HepG2 (cell line): ENCODE data around the gene UCP2. TPM values are rescaled to one million over a fixed set of nuclear protein-coding genes. Genes with fewer than 3 reads are reported as not detected.

Experiments
- ATAC-seq: fragments of 200-7000 bp; cut with Tn5 transposase; 3 replicates; pipeline ENCODE4 v1.9.1; 2020; ENCODE audit warnings: mild to moderate bottlenecking, moderate library complexity
- BruUV-seq: library from RNA; stranded (reverse); fragments of 400-500 nt; replicated peaks from 2 replicates; lab custom pipeline; 2021; lab: Mats Ljungman, UMichigan
- CTCF ChIA-PET: fragments of 300-600 bp; formaldehyde crosslinking; extraction: SDS; loops from one replicate; lab custom pipeline; 2021; ENCODE audit warnings: low total read pairs, inconsistent platforms, low intra/inter-chr PET ratio; lab: Yijun Ruan, JAX
- POLR2A ChIA-PET: fragments of 350-600 bp; sonication (Branson Sonifier 250); formaldehyde crosslinking; loops from one replicate; lab custom pipeline; 2020; ENCODE audit warnings: antibody characterized with exemption, inconsistent platforms; lab: Yijun Ruan, JAX
- DNase-seq: peaks from one replicate; pipeline ENCODE4 v3.0.0-alpha.2; 2015; ENCODE audit warnings: low spot score
- FAIRE-seq: peaks from 3 replicates; lab custom pipeline; 2011; peaks lifted over from hg19 to GRCh38; lab: Jason Lieb, UNC
- H2AFZ ChIP-seq: one replicate; pipeline ENCODE4 v1.6.1; 2011; ENCODE audit warnings: low read length, inconsistent platforms
- H3K27ac ChIP-seq: fragments of 300-600 bp; 3 replicates; pipeline ENCODE4 v1.8.0; 2011; ENCODE audit warnings: mixed run types, mild to moderate bottlenecking, mixed read lengths, low read length, inconsistent platforms; ENCODE audit not compliant: insufficient read depth; ENCODE audit errors: extremely low read length
- H3K27me3 ChIP-seq, 2 experiments: fragments of 200-600 bp in 1 of 2; 2 replicates in 1 of 2; 3 replicates in 1 of 2; pipeline versions ENCODE4 v1.6.0 to v1.8.0; 2011; ENCODE audit warnings: low read length in 2 of 2, mild to moderate bottlenecking in 2 of 2, moderate library complexity in 2 of 2, inconsistent platforms in 1 of 2; ENCODE audit not compliant: insufficient read depth in 2 of 2, control insufficient read depth in 1 of 2
- H3K36me3 ChIP-seq, 2 experiments: fragments of 200-600 bp in 1 of 2; replicated peaks in 1 of 2; 2 replicates in 1 of 2; 3 replicates in 1 of 2; pipeline versions ENCODE4 v1.5.1 to v1.8.0; 2011; ENCODE audit warnings: low read length in 2 of 2, inconsistent platforms in 1 of 2; ENCODE audit not compliant: insufficient read depth in 2 of 2, control insufficient read depth in 1 of 2
- H3K4me1 ChIP-seq: 2 replicates; pipeline ENCODE4 v1.5.1; 2012; ENCODE audit warnings: low read length, inconsistent platforms; ENCODE audit not compliant: insufficient read depth
- H3K4me2 ChIP-seq: 2 replicates; pipeline ENCODE4 v1.6.0; 2011; ENCODE audit warnings: low read depth, low read length, inconsistent platforms
- H3K4me3 ChIP-seq, 3 experiments: fragments of 200-600 bp in 1 of 3; sonication (generic), shearing (Covaris generic) in 1 of 3; replicated peaks in 1 of 3; 2 replicates each; pipeline ENCODE4 v1.5.1; 2011 to 2016; ENCODE audit warnings: low read length in 3 of 3, inconsistent platforms in 2 of 3, low read depth in 2 of 3, mild to moderate bottlenecking in 2 of 3, control low read depth in 1 of 3, mixed read lengths in 1 of 3; ENCODE audit not compliant: insufficient read depth in 1 of 3
- H3K79me2 ChIP-seq: one replicate; pipeline ENCODE4 v1.6.1; 2011; ENCODE audit warnings: low read length, inconsistent platforms; ENCODE audit not compliant: insufficient read depth
- H3K9ac ChIP-seq: 2 replicates; pipeline ENCODE4 v1.6.0; 2011; ENCODE audit warnings: mild to moderate bottlenecking, low read depth, low read length, inconsistent platforms; ENCODE audit not compliant: insufficient read depth
- H3K9me3 ChIP-seq: 2 replicates; pipeline ENCODE4 v1.5.1; 2012; ENCODE audit warnings: mild to moderate bottlenecking, low read length
- H4K20me1 ChIP-seq: 2 replicates; pipeline ENCODE4 v1.6.0; 2011; ENCODE audit warnings: inconsistent platforms, mild to moderate bottlenecking, low read length, moderate library complexity; ENCODE audit not compliant: insufficient read depth
- DNMT1 ChIP-seq: sonication (generic); formaldehyde crosslinking; IDR thresholded peaks from 2 replicates; pipeline ENCODE4 v1.5.1; 2020; ENCODE audit warnings: mild to moderate bottlenecking, missing genetic modification reagents
- KDM6A ChIP-seq: IDR thresholded peaks from 2 replicates; pipeline ENCODE4 v1.6.1; 2016; ENCODE audit warnings: low read depth
- RFX5 ChIP-seq: IDR thresholded peaks from 2 replicates; pipeline ENCODE4 v1.6.1; 2011; ENCODE audit warnings: low read depth, low read length, improper control_type of control experiment
- RFXANK ChIP-seq: IDR thresholded peaks from 2 replicates; pipeline ENCODE4 v1.6.1; 2016
- TFE3 ChIP-seq: IDR thresholded peaks from 2 replicates; pipeline ENCODE4 v1.6.1; 2016
- TMF1 ChIP-seq: sonication (generic); formaldehyde crosslinking; IDR thresholded peaks from 2 replicates; pipeline ENCODE4 v1.8.1; 2022; ENCODE audit warnings: low read depth, missing genetic modification reagents
- ZNF317 ChIP-seq: sonication (generic); formaldehyde crosslinking; IDR thresholded peaks from 2 replicates; pipeline ENCODE4 v1.5.0; 2020; ENCODE audit warnings: mild to moderate bottlenecking, missing genetic modification reagents
- ZNF607 ChIP-seq: sonication (generic); formaldehyde crosslinking; IDR thresholded peaks from 2 replicates; pipeline ENCODE4 v1.5.1; 2020; ENCODE audit warnings: missing genetic modification reagents, mild to moderate bottlenecking, borderline replicate concordance
- ZNF737 ChIP-seq: sonication (generic); formaldehyde crosslinking; IDR thresholded peaks from 2 replicates; pipeline ENCODE4 v1.5.0; 2020; ENCODE audit warnings: missing genetic modification reagents, mild to moderate bottlenecking, borderline replicate concordance
- ZNF770 ChIP-seq: sonication (generic); formaldehyde crosslinking; IDR thresholded peaks from 2 replicates; pipeline ENCODE4 v1.5.0; 2020; ENCODE audit warnings: mild to moderate bottlenecking, missing genetic modification reagents
- ZNF839 ChIP-seq: sonication (generic); formaldehyde crosslinking; IDR thresholded peaks from 2 replicates; pipeline ENCODE4 v1.4.0; 2020; ENCODE audit warnings: missing genetic modification reagents, mild to moderate bottlenecking, borderline replicate concordance
- WGBS: methylation state at CpG from one replicate; pipeline ENCODE4 v1.1.6; 2017; ENCODE audit warnings: low lambda C conversion rate; 5-methylcytosine and 5-hydroxymethylcytosine counted together
- in situ Hi-C: cut with HindIII; loops from 2 replicates; pipeline ENCODE4 v1.10.0; 2017; ENCODE audit warnings: low pct_unique_long_range_greater_than_20kb; ENCODE audit not compliant: extremely low pct_ligation_motif_present
- intact Hi-C: fragments of 100-400 bp; cut with micrococcal nuclease; formaldehyde crosslinking; loops from one replicate; pipeline ENCODE4 v1.10.0; 2022; ENCODE audit not compliant: unreplicated experiment
- polyA plus RNA-seq, 8 experiments: library from polyadenylated mRNA; depleted of rRNA in 3 of 8; stranded (reverse) in 7 of 8; unstranded in 1 of 8; fragments of >200 nt; fragmentation: Illumina TruSeq in 4 of 8; extraction: Trizol in 4 of 8; gene quantifications; 2 replicates each; pipeline versions ENCODE4 v1.2.1 to v1.2.3, GENCODE V29; 2011 to 2016; ENCODE audit warnings: low read depth in 4 of 8, missing spikeins in 1 of 8, mixed read lengths in 1 of 8; ENCODE audit not compliant: insufficient read depth in 1 of 8
- total RNA-seq, 5 experiments: library from RNA; depleted of rRNA; stranded (reverse); fragments of >200 nt; fragmentation: Illumina TruSeq; extraction: Trizol; gene quantifications; 2 replicates each; pipeline ENCODE4 v1.2.3, GENCODE V29; 2016; ENCODE audit warnings: low read depth in 1 of 5
- TF ChIP-seq, protein P1 (sequence below): sonication (generic); formaldehyde crosslinking; IDR thresholded peaks from 2 replicates; pipeline ENCODE4 v1.5.0; 2020; ENCODE audit warnings: mild to moderate bottlenecking, low read depth, missing genetic modification reagents, borderline replicate concordance

The UCP2 gene
- total and polyA plus RNA-seq, 2 of the 13 experiments (the other 11 are each of a cell fraction or from before 2014, with no cell fraction given) = 2.7 to 3.2 TPM

GRCh38 chr11:73968356-73968966 lies 14.2 kb downstream of the UCP2 start:
- no peak; the same call in 2 of the 3 replicates for ATAC-seq
- ChIA-PET POLR2A (no interaction called here), CTCF (no interaction called here)
- Histone ChIP-seq H2AFZ (no peak overlapping the region), H3K27me3 (no peaks in the 10 kb centered on the region), H3K9ac (no peak overlapping the region), H4K20me1 (no peaks in the 10 kb centered on the region), H3K4me2 (no peak overlapping the region), H3K4me3 (no peak overlapping the region), H3K9me3 (no peaks in the 10 kb centered on the region), H3K36me3 (no peaks in the 10 kb centered on the region), H3K27ac (no peak overlapping the region), H3K79me2 (no peaks in the 10 kb centered on the region), H3K4me1 (peaks cover 18% of the 10 kb centered on the region)
- 87% methylated on average over 15 of the region's 15 CpGs for WGBS
- no peak for FAIRE-seq
- no TSS peak for BruUV-seq
- no peak for TF ChIP-seq ZNF770 (CRISPR knock-in tag)
- no peak for TF ChIP-seq KDM6A (CRISPR knock-in tag)
- TF ChIP-seq ZNF737 (CRISPR knock-in tag) = no peak
- TF ChIP-seq DNMT1 = no peak
- TF ChIP-seq ZNF607 (CRISPR knock-in tag) = no peak
- TF ChIP-seq ZNF839 (CRISPR knock-in tag) = no peak
- no peak for TF ChIP-seq RFXANK (CRISPR knock-in tag)
- TF ChIP-seq, protein P1, sequence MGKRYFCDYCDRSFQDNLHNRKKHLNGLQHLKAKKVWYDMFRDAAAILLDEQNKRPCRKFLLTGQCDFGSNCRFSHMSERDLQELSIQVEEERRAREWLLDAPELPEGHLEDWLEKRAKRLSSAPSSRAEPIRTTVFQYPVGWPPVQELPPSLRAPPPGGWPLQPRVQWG (CRISPR knock-in tag) = no peak
- TF ChIP-seq TFE3 (CRISPR knock-in tag) = no peak
- no peak for TF ChIP-seq RFX5
- TF ChIP-seq TMF1 (CRISPR knock-in tag) = no peak
- no peak for TF ChIP-seq ZNF317 (CRISPR knock-in tag)
- intact Hi-C loops = no loop called here
- DNase-seq = no peak
- in situ Hi-C loops = loop anchor here (10.0 to 25.0 kb wide), 2 partner anchors 126 to 194 kb away; partner anchors contain the start of genes C2CD3 and PPME1
